CD1c-positive myeloid dendritic cell (primary cell): ENCODE measurements around the gene NEUROD4.
A peak's percentile ranks its signal among the peaks of the same experiment; 100 is the strongest.

ENCODE experiments used
- DNase-seq: peaks from one replicate; pipeline ENCODE4 v3.0.0-alpha.2; 2016; ENCODE audit errors: extremely low spot score

NEUROD4 gene

GRCh38 chr12:55058776-55059175 lies 39.0 kb downstream of the NEUROD4 start:
- DNase-seq = no peak

GRCh38 chr12:55060470-55060869 lies 40.7 kb downstream of the NEUROD4 start:
- DNase-seq = peak; percentile 63

- DNase-seq = no peak
Measured at GRCh38 chr12:55061024-55061423, 41.2 kb downstream of the NEUROD4 start.

GRCh38 chr12:55063291-55063690 lies 43.5 kb downstream of the NEUROD4 start:
- no peak for DNase-seq

- DNase-seq = no peak
Measured at GRCh38 chr12:55065535-55065934, 45.8 kb downstream of the NEUROD4 start.

GRCh38 chr12:55067701-55068100 lies 47.9 kb downstream of the NEUROD4 start:
- no peak for DNase-seq

- peak; percentile 79 for DNase-seq
Measured at GRCh38 chr12:55068416-55069010, 48.7 kb downstream of the NEUROD4 start.

- DNase-seq = peak; percentile 74
Measured at GRCh38 chr12:55072083-55072482, 52.3 kb downstream of the NEUROD4 start.

GRCh38 chr12:55073043-55074022 lies 53.6 kb downstream of the NEUROD4 start:
- peak; percentile 86 for DNase-seq

GRCh38 chr12:55074806-55075205 lies 55.0 kb downstream of the NEUROD4 start:
- no peak for DNase-seq
